GM12878 (cell line): ENCODE data around the gene OR4K1.
"Not testable (repeated sequence)": the region's sequence is repeated elsewhere in the genome, so short reads cannot be mapped to it uniquely, and the experiment has no call there.

Source experiments
- EP300 ChIP-seq, 2 experiments: fragments of 150-350 bp in 1 of 2; IDR thresholded peaks; 2 replicates each; pipeline ENCODE4 v1.6.1; 2011 to 2012; ENCODE audit warnings: low read depth in 2 of 2, low read length in 2 of 2, borderline replicate concordance in 1 of 2, improper control_type of control experiment in 1 of 2, inconsistent platforms in 1 of 2; ENCODE audit not compliant: control insufficient read depth in 1 of 2
- JUNB ChIP-seq: IDR thresholded peaks from 2 replicates; pipeline ENCODE4 v1.6.1; 2016; ENCODE audit warnings: antibody characterized with exemption, mild to moderate bottlenecking
- NR2F1 ChIP-seq: fragments of 450-650 bp; conservative IDR thresholded peaks from 2 replicates; pipeline ENCODE4 v1.6.1; 2017; ENCODE audit warnings: mild to moderate bottlenecking
- TF ChIP-seq, protein P1 (sequence below): IDR thresholded peaks from 2 replicates; pipeline ENCODE4 v1.6.1; 2011; ENCODE audit warnings: borderline replicate concordance, low read depth, mild to moderate bottlenecking, moderate library complexity, low read length; ENCODE audit not compliant: insufficient read depth, poor library complexity, severe bottlenecking
- TF ChIP-seq, protein P2 (sequence below), 3 experiments: IDR thresholded peaks in 2 of 3; conservative IDR thresholded peaks in 1 of 3; 2 replicates each; pipeline ENCODE4 v1.5.1; 2011; ENCODE audit warnings: low read depth in 3 of 3, low read length in 3 of 3, mild to moderate bottlenecking in 3 of 3, control low read depth in 2 of 3, moderate library complexity in 2 of 3, inconsistent platforms in 1 of 3, mixed read lengths in 1 of 3; ENCODE audit not compliant: control insufficient read depth in 2 of 3, insufficient read depth in 1 of 3; ENCODE audit errors: extremely low read depth in 1 of 3

DNA sequence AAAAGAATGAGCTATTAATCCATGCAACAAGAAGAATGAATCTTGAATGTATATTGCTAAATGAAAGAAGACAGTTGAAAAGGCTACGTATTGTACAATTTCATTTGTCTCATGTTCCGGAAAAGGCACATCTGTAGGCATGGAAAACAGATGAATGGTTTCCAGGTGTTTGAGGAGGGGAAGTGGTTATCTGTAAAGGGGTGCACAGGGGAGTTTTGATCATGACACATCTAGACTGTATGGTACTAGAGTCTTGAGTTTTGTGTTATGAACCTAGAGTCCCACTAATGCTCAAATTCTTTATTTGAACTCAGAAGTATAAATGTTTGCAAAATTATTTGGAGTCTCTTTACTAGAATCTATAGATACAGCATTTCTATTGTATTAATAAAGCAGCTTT lies 39.0 kb downstream of the OR4K1 start:
- TF ChIP-seq, protein P1, sequence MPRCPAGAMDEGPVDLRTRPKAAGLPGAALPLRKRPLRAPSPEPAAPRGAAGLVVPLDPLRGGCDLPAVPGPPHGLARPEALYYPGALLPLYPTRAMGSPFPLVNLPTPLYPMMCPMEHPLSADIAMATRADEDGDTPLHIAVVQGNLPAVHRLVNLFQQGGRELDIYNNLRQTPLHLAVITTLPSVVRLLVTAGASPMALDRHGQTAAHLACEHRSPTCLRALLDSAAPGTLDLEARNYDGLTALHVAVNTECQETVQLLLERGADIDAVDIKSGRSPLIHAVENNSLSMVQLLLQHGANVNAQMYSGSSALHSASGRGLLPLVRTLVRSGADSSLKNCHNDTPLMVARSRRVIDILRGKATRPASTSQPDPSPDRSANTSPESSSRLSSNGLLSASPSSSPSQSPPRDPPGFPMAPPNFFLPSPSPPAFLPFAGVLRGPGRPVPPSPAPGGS = not testable (repeated sequence)
- TF ChIP-seq, protein P2, sequence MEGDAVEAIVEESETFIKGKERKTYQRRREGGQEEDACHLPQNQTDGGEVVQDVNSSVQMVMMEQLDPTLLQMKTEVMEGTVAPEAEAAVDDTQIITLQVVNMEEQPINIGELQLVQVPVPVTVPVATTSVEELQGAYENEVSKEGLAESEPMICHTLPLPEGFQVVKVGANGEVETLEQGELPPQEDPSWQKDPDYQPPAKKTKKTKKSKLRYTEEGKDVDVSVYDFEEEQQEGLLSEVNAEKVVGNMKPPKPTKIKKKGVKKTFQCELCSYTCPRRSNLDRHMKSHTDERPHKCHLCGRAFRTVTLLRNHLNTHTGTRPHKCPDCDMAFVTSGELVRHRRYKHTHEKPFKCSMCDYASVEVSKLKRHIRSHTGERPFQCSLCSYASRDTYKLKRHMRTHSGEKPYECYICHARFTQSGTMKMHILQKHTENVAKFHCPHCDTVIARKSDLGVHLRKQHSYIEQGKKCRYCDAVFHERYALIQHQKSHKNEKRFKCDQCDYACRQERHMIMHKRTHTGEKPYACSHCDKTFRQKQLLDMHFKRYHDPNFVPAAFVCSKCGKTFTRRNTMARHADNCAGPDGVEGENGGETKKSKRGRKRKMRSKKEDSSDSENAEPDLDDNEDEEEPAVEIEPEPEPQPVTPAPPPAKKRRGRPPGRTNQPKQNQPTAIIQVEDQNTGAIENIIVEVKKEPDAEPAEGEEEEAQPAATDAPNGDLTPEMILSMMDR (IDR thresholded peaks at IDR 0.05 in 2 of 3, conservative IDR thresholded peaks at IDR 0.05 in 1 of 3; ENCODE audit: control insufficient read depth in 2 of 3, extremely low read depth in 1 of 3, insufficient read depth in 1 of 3, low read depth in 3 of 3, low read length in 3 of 3) = not testable (repeated sequence)
- not testable (repeated sequence) for TF ChIP-seq EP300 (IDR thresholded peaks at IDR 0.05; ENCODE audit: borderline replicate concordance in 1 of 2, control insufficient read depth in 1 of 2, low read depth in 2 of 2, low read length in 2 of 2); JUNB; NR2F1
